SK-N-DZ (cell line): ENCODE results near the gene PPP1R9A.
A peak's percentile ranks its signal among the peaks of the same experiment; 100 is the strongest.

Source experiments
- DNase-seq: peaks from one replicate; pipeline ENCODE4 v3.0.0-alpha.2; 2015; ENCODE audit warnings: low spot score

Gene PPP1R9A

DNA sequence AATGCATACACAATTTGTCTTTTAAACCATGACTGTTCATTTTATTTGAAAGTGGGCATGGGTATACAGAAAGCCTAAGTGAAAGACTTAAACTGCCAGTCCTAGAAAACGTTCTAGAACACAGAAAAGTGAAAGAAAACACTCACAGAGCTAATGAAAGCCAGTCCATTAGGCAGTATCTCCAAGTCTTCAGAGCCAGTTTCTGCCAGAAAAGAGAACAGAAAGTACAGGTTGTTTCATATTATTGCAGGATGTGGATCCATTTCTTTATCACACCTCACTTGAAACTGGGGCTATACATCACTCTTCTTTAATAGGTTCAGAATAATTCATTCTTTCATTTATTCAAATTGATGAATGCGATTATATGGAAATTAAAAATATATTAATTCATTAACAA is 409.2 kb downstream of the PPP1R9A start:
- DNase-seq = no peak

DNA sequence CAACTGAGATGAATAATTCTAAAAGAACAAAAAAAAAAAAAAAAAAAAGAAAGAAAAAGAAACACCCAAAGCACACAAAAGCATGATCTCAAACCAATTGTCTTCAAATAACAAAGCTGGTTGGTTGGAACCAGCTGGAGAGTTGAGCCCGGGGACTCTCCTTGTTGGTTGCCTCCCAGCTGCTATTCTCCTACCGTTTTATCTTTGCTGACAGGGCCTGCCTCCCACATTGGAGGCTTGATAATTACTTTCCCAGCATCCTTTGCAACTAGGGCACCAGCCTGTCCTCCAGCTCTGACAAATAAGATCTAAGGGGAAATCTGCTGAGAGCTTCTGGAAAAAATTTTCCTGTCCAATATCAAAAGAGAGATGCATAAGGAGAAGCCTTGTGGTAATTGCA is 410.2 kb downstream of the PPP1R9A start:
- peak; percentile 11 for DNase-seq

DNA sequence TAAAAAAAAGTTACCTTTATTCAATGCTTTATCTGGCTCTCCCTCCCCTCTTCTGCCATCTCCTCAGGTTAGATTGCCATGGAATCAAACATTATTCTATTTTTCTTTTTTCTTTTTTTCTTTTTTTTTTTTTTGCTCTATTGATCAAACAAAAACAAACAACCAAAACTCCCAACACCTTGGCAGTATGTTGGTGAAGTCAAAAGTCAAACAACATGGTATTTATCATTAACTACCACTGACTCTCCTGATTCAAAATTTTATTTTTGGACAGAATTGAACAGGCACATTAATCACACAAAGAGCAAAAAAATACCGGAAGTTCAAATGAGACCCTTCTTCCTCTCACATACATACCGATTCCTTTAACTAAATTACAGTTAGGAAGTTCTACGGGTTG is 410.6 kb downstream of the PPP1R9A start:
- no peak for DNase-seq

DNA sequence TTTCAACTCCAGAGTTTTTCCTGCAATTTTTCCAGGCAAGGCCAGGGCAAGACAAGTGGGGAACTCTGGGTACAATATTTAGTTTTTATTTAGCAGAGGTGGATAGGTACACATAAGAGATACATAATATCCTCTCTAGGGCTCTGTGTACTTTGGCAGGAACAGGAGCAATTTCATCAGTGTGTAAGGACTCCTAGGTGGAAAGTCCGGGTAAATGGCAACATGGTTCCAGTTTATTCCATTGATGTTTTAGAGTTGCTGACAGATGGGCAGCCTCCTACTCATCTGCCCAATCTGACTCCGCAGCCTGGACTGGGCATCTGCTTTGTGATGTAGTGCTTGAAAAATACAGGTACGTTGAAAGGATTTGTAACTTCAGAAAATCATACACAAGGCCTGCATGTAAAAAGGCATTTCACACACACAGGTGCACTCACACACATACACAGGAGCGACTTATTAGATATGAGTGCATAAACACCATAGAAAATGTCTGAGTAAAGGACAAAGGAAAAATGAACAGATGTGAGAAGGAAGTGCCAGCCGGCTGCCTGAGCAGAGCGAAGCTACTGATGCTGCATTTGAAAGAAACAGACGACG is 411.2 kb downstream of the PPP1R9A start:
- DNase-seq = no peak

DNA sequence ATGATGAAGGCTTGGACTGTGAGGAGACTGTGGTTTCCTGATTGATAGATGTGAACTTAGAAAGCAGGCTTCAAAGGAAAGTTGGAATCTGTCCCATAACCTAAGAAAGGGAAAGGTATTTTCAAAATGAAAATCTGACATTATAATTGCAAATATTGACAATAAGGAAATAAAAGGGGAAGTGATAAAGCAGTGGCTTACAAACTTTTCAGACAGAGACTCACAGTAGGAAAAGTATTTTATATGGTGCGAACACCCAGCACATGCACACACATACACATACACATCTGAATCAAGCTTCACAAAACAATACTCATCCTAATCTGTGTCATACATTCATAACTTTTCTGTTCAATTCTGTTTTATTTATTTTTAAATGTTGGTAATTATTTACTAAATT is 412.2 kb downstream of the PPP1R9A start:
- DNase-seq = no peak

DNA sequence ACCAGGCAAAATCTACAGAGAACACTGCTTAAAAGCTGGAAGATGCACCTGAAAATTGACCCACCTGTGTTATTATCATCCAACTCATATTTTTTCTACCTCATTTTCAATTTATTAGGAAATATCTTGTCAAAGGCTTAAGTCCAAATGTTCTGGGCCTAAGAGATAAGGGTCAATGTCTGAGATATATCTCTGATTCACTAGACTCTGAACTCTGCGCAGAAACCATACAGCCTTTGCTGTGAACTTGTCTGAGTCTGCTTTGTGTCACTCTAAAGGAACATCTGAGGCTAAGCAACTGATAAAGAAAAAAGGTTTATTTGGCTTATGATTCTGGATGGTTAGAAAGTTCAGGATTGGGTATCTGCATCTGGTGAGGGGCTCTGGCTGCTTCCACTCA is 413.3 kb downstream of the PPP1R9A start:
- no peak for DNase-seq

DNA sequence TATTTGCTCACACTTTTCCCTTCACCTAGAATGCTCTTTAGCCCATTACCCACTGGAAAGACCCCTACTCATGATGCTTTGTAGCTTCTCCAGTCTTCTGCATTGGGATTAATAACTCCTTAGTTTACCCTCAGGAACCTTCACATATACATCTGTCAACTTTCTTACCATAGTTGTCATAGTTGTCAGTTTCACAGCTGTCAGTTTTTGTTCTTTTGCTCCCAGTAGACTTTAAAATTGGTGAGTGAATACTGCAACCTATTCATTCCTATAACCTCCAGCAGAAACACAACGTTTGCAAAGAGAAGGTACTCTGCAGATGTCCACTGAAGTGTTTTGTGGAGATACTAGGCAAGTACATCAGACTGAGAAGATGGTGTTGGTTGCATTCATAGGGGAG is 414.3 kb downstream of the PPP1R9A start:
- no peak for DNase-seq

DNA sequence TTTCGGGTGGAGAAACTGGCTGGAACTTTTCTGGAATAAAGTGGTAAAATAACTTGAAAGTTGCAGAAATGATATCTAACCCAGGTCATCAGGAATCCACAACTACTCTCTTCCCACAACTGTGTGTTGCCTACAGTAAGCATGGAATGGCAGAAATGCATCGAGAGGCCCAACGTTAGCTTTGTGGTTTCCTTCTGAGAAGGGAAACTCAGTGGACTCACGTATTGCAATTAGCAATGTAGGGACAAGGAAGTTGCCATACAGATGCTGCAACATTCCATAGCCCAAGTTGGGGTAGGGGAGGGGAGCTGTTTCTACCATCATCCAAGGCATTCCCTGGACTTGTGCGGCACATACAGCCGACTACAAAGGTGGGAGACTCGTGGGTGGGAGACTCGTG is 415.0 kb downstream of the PPP1R9A start:
- no peak for DNase-seq

DNA sequence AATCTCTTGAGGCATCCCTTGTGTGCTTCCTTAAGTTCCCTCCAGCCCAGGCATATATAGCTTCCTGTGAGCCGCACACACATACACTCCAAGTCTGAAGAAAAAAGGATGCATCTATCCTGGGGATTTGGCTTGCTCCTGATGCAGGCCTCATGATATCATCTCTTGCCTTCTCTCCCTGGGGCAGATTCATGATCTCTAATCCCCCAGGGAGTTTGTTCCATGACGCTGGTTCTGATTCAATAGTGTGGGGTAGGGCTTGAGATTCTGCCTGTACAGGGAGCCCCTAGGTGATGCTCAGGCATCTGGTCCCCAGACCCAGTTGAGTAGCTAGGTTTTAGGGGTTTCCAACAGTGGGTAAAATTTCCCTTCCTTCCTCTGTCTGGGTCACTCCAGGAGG is 415.5 kb downstream of the PPP1R9A start:
- peak; percentile 34 for DNase-seq

DNA sequence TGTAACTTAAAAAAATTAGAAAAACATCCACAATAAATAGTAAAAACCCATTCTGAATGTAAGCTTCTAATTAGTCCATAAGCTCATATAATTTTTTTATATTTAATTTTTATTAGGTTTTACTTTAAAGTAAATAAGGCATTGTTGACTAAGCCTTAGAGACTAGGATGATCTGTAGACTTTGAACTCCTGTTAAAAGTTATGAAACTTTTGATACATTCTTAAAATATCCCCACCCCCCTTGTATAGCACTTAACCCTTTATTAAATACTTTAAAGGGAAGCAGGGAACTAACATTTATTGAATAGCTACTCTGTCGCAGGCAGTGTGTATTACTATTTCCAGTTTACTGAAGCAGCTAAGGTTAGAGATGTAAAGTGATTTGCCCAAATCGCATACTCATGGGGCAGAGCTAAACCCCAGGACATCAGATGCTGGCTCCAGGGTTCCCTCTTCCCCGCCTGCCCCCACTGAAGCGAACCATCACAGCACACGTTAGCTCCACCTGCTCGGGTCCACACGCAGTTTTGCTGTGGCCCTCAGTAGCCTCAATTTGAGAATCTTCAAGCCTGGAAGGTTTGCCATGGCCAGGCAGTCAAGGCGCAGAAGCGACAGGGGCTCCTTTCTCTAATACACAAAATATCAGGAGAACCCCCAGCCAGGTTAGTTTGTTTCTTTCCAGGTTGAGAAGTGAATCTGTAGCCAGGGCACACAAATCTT is 416.2 kb downstream of the PPP1R9A start:
- no peak for DNase-seq

DNA sequence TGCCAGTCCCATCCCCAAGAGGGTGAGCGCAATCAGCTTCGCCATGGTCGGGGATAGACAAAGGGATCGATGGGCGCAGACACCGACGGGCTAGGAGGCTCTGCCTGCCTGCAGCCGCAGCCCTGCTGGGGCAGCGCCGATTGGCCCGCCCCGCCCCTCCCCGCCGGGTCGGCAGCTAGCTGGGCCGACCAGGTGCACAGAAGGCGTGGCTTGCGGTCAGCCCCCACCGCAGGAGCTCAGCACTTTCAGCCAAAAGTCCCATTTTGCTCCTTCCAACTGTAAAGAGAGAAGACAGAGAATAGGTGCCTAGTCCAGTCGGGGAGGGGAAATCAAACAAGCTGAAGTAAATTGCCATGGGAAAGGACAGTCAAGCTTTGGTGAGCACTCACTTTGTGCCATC is 417.0 kb downstream of the PPP1R9A start, which contains the start of gene PON1:
Gene PON1 (minus strand): TSS at position 102 of the 400 bp plus-strand sequence. CDS start 57 bp downstream, at position 45.
- DNase-seq = no peak

DNA sequence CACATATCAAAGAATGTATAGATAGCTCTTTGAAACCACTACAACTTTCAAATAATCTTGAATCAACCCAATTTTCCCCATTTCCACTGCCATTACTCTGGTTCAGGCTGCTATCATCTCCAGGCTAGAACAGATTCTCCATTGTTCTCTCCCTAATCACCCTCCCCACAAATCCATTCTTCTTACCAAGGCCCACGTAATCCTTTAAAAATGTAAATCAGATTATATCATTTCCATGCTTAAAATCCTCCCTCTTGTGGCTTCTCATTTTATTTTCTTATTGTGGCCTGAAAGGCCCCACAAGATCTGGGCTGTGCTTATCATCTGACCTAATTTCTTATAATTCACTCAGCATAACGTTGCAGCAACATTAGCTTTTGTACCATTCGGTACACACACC is 420.0 kb downstream of the PPP1R9A start:
- no peak for DNase-seq

DNA sequence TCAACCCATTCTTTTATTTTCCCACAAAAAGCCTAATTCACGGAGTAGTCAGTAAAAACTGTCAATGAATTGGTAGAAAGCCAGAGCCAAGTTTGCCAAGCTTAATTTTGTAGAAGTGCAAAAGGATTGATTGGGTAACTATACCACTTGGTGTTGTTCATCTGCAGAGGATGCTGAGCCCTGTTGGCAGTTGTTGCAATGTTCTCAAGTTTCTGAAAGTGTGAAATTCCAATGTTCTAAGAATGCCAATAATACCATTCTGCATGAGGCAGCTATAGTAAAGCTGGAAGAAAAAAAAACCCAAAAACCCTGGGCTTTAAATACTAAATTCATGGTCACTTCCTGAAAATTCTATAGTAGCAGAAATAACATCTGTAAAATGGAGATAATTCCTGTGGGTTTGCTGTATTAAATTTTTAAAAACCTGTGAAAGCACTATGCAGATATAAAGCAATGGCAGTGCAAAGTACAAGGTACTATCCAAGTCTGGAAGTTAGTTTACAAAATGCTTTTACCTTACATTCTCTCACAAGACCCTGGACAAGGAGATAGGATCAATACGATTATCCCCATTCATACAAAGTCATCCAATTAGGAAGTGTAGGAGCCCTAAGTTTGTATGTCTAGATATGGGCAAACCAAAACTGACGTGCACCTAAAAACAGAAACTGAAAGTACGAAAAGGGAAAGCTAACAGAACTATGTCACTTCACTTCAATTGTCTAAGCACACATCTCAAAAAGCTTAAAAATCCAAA is 423.0 kb downstream of the PPP1R9A start:
- DNase-seq = no peak

DNA sequence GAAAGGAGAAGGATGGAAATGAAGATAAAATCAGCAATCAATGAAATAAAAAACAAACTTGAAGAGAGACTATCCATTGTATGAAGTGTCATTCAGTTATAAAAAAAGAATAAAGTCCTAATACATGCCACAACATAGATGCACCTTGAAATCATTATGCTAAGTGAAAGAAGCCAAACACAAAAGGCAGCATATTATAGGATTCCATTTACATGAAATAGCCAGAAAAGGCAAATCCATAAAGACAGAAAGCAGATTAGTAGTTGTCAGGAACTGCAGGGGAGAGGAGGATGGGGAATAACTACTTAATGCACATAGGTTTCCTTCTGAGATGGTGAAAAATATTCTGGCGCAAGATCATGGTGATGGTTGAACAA is 423.6 kb downstream of the PPP1R9A start:
- DNase-seq = no peak

DNA sequence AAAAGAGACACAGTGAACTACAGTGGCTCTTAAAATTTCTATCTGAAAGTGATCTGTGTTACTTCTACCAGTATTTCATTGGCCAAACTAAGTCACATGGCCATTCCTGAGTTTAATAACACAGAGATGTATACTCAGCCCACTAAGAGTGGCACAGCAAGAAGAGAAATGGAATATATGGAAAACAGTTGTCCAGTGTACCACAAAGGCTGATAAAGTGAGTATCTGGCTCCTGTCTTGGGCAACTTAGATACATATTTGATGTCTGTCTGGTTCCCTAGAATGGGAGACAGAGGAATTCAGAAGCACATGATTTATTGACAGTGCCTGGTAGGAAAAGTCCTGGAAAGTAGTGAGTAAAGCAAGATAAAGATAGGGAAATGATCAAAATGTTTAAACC is 427.1 kb downstream of the PPP1R9A start:
- no peak for DNase-seq

DNA sequence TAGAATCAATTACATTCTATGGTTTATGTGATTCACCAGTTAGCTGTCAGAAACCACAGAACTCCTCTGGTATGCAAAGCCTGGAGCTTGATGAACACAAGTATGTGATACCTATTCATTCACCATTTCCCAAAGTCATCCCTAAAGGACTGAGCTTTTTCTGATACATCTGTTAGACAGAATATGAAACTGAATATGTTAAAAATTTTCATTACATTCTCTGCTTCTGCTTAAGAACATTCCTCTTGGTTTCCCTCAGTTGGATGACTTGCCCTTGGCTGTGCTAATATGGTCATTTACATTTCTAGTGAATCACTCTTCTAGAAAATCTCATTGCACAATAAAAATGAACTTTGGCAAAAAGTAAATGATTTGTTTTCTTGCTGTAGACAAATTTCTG is 427.7 kb downstream of the PPP1R9A start:
- no peak for DNase-seq

DNA sequence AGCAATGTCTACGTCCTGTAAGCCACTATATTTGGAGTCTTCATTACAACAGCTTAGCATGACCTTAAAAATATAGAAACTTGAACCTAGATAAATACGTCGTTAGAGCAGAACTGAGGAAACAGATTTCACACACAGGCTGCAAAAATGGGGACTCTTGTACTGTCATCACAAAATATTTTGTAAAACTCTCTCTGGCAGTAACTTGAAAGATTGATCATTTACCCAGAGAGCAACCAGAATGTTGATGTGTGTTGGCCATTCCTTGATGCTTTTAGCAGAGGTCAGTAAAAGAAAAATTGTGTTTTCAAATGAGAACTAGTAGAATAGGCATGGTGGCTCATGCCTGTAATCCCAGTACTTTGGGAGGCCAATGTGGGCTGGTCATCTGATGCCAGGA is 431.4 kb downstream of the PPP1R9A start:
- DNase-seq = no peak

DNA sequence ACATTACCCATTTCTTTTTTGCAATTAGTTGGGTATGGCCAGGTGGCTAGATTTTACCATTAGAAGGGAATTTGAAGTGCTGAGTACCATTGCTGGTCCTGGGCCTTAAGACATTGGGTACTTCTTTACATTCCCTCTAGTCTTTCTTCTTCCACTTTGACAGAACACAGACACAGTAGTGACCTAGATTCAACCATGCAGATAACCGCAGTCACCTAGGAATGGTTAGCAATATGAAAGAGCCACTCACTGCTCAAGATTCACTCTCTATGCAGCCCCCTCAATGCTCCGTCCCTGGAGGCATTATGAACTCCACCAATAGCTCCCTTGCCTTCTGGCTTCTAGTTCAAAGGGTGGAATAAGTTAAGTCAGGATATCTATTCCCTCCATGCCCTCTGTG is 433.1 kb downstream of the PPP1R9A start:
- peak; percentile 65 for DNase-seq

DNA sequence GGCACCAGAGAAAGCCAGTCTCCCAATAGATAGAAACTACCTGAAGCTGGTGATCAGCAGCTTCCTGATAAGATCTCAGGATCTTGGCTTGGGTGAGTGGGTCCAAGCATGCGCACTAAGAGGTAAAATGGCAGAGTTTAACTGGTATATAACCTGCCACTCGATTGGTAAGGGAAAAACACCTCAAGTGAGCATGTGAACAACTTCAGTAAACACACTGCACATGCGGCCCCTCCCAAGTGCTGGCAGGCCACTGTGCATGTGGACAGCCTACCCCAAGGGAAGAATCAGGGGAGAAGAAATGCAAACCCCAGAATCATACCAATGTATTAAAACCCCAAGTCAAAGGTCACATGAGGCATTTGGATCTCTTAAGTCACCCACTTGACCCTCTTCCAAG is 434.6 kb downstream of the PPP1R9A start:
- no peak for DNase-seq

DNA sequence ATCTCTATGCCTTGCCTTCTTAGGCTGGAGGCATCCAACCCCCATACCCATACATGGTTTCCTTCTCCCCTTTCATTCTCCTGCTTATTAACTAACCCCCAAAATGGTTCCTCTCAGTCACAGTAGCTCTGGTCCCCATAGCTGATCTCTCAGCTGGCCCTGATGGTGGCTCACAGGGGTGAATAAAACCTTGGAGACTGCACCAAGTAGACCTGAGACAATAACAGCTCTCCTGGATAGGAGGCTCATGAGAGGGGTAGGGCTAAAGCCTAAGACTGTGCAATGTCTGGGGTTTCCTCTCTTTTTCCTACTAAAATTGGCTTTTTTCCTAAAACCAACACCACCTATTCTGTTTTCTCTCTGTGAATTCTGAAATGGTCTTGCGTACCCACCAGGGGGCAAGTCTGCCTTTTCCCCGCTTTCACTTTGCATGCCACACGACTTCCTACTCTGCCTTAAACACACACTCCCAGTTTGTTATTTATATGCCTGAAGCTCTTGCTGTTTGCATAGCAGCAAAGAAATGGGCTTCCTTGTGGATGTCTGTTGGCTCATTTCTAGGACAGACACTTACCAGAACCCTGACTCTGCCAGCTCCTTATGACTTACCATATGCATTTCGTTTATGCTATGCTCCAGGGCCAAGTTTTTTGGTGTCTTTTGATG is 435.4 kb downstream of the PPP1R9A start:
- DNase-seq = no peak
